HepG2 (cell line): Measurements from ENCODE around the gene CORO7. TPM values are rescaled to one million over a fixed set of nuclear protein-coding genes. Genes with fewer than 3 reads are reported as not detected.

Experiments used
- CCDC6 ChIP-seq: sonication (generic); formaldehyde crosslinking; IDR thresholded peaks from 2 replicates; pipeline ENCODE4 v1.8.1; 2022; ENCODE audit warnings: mild to moderate bottlenecking, missing genetic modification reagents, moderate library complexity
- EED ChIP-seq: sonication (generic); formaldehyde crosslinking; IDR thresholded peaks from 2 replicates; pipeline ENCODE4 v1.5.0; 2020; ENCODE audit warnings: mild to moderate bottlenecking, missing genetic modification reagents
- ETV6 ChIP-seq: sonication (generic); formaldehyde crosslinking; conservative IDR thresholded peaks from 2 replicates; pipeline ENCODE4 v1.4.0; 2020; ENCODE audit warnings: missing genetic modification reagents
- FOSL2 ChIP-seq: sonication (generic); formaldehyde crosslinking; IDR thresholded peaks from 2 replicates; pipeline ENCODE4 v1.4.0; 2020; ENCODE audit warnings: missing genetic modification reagents
- FOXC1 ChIP-seq: sonication (generic); formaldehyde crosslinking; IDR thresholded peaks from 2 replicates; pipeline ENCODE4 v1.8.0; 2022; ENCODE audit warnings: mild to moderate bottlenecking, missing genetic modification reagents, borderline replicate concordance
- HDAC1 ChIP-seq: sonication (generic); formaldehyde crosslinking; IDR thresholded peaks from 2 replicates; pipeline ENCODE4 v1.5.1; 2020; ENCODE audit warnings: mild to moderate bottlenecking, missing genetic modification reagents
- HOXD1 ChIP-seq: sonication (generic); formaldehyde crosslinking; IDR thresholded peaks from 2 replicates; pipeline ENCODE4 v1.5.0; 2020; ENCODE audit warnings: missing genetic modification reagents
- KLF12 ChIP-seq: sonication (generic); formaldehyde crosslinking; IDR thresholded peaks from 2 replicates; pipeline ENCODE4 v1.4.0; 2020; ENCODE audit warnings: missing genetic modification reagents, borderline replicate concordance
- MEIS1 ChIP-seq: sonication (generic); formaldehyde crosslinking; IDR thresholded peaks from 2 replicates; pipeline ENCODE4 v1.9.0; 2021; ENCODE audit warnings: mild to moderate bottlenecking, missing genetic modification reagents, moderate library complexity, borderline replicate concordance
- MXI1 ChIP-seq: IDR thresholded peaks from 3 replicates; pipeline ENCODE4 v1.6.1; 2012; ENCODE audit warnings: low read depth, low read length, inconsistent platforms, borderline replicate concordance
- SIX4 ChIP-seq: sonication (generic); formaldehyde crosslinking; IDR thresholded peaks from 2 replicates; pipeline ENCODE4 v1.4.0; 2020; ENCODE audit warnings: missing genetic modification reagents
- SMAD3 ChIP-seq: sonication (generic); formaldehyde crosslinking; IDR thresholded peaks from 2 replicates; pipeline ENCODE4 v1.4.0; 2020; ENCODE audit warnings: missing genetic modification reagents
- SMYD3 ChIP-seq: sonication (generic); formaldehyde crosslinking; IDR thresholded peaks from 2 replicates; pipeline ENCODE4 v1.8.1; 2023; ENCODE audit warnings: mild to moderate bottlenecking, missing genetic modification reagents
- ZBTB7A ChIP-seq: sonication (generic); formaldehyde crosslinking; IDR thresholded peaks from 2 replicates; pipeline ENCODE4 v1.8.0; 2022; ENCODE audit warnings: mild to moderate bottlenecking, missing genetic modification reagents
- ZFP62 ChIP-seq: sonication (generic); formaldehyde crosslinking; IDR thresholded peaks from 2 replicates; pipeline ENCODE4 v1.4.0; 2020; ENCODE audit warnings: missing genetic modification reagents
- ZNF512B ChIP-seq: sonication (generic); formaldehyde crosslinking; IDR thresholded peaks from 2 replicates; pipeline ENCODE4 v1.5.1; 2020; ENCODE audit warnings: missing genetic modification reagents, mild to moderate bottlenecking, borderline replicate concordance
- ZSCAN9 ChIP-seq: IDR thresholded peaks from 2 replicates; pipeline ENCODE4 v1.6.1; 2016; ENCODE audit warnings: borderline replicate concordance
- polyA plus RNA-seq, 8 experiments: library from polyadenylated mRNA; depleted of rRNA in 3 of 8; stranded (reverse) in 7 of 8; unstranded in 1 of 8; fragments of >200 nt; fragmentation: Illumina TruSeq in 4 of 8; extraction: Trizol in 4 of 8; gene quantifications; 2 replicates each; pipeline versions ENCODE4 v1.2.1 to v1.2.3, GENCODE V29; 2011 to 2016; ENCODE audit warnings: low read depth in 4 of 8, missing spikeins in 1 of 8, mixed read lengths in 1 of 8; ENCODE audit not compliant: insufficient read depth in 1 of 8
- total RNA-seq, 5 experiments: library from RNA; depleted of rRNA; stranded (reverse); fragments of >200 nt; fragmentation: Illumina TruSeq; extraction: Trizol; gene quantifications; 2 replicates each; pipeline ENCODE4 v1.2.3, GENCODE V29; 2016; ENCODE audit warnings: low read depth in 1 of 5
- TF ChIP-seq, protein P1 (sequence below): sonication (generic); formaldehyde crosslinking; IDR thresholded peaks from 2 replicates; pipeline ENCODE4 v1.4.0; 2020; ENCODE audit warnings: missing genetic modification reagents
- TF ChIP-seq, protein P2 (sequence below): sonication (generic); formaldehyde crosslinking; IDR thresholded peaks from 2 replicates; pipeline ENCODE4 v1.5.0; 2020; ENCODE audit warnings: mild to moderate bottlenecking, missing genetic modification reagents

Gene CORO7
- total and polyA plus RNA-seq, 2 of the 13 experiments (the other 11 are each of a cell fraction or from before 2014, with no cell fraction given) = 9.9 to 14.3 TPM

GRCh38 chr16:4345836-4346781 lies 70.3 kb downstream of the CORO7 start (continued):
- TF ChIP-seq SMAD3 (peak; percentile 91), HOXD1 (CRISPR knock-in tag) (peak; percentile 82; the same call in 1 of the 2 replicates), MEIS1 (CRISPR knock-in tag) (no peak), CCDC6 (CRISPR knock-in tag) (peak; percentile 36; the same call in 1 of the 2 replicates), ZFP62 (CRISPR knock-in tag) (no peak), ZBTB7A (peak; percentile 83; the same call in 1 of the 2 replicates), HDAC1 (peak; percentile 93), ZNF512B (CRISPR knock-in tag) (no peak), ZSCAN9 (CRISPR knock-in tag) (peak; percentile 83), SIX4 (CRISPR knock-in tag) (no peak), ETV6 (0 out of 2 replicates have a peak, but pooled peaks have one; percentile 32), FOSL2 (CRISPR knock-in tag) (peak; percentile 91), KLF12 (no peak), FOXC1 (CRISPR knock-in tag) (no peak), SMYD3 (CRISPR knock-in tag) (0 out of 2 replicates have a peak, but pooled peaks have one; percentile 15), EED (CRISPR knock-in tag) (no peak), MXI1 (peak; percentile 67; the same call in 2 of the 3 replicates)
- TF ChIP-seq, protein P1, sequence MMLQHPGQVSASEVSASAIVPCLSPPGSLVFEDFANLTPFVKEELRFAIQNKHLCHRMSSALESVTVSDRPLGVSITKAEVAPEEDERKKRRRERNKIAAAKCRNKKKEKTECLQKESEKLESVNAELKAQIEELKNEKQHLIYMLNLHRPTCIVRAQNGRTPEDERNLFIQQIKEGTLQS (CRISPR knock-in tag) = peak; percentile 82
- TF ChIP-seq, protein P2, sequence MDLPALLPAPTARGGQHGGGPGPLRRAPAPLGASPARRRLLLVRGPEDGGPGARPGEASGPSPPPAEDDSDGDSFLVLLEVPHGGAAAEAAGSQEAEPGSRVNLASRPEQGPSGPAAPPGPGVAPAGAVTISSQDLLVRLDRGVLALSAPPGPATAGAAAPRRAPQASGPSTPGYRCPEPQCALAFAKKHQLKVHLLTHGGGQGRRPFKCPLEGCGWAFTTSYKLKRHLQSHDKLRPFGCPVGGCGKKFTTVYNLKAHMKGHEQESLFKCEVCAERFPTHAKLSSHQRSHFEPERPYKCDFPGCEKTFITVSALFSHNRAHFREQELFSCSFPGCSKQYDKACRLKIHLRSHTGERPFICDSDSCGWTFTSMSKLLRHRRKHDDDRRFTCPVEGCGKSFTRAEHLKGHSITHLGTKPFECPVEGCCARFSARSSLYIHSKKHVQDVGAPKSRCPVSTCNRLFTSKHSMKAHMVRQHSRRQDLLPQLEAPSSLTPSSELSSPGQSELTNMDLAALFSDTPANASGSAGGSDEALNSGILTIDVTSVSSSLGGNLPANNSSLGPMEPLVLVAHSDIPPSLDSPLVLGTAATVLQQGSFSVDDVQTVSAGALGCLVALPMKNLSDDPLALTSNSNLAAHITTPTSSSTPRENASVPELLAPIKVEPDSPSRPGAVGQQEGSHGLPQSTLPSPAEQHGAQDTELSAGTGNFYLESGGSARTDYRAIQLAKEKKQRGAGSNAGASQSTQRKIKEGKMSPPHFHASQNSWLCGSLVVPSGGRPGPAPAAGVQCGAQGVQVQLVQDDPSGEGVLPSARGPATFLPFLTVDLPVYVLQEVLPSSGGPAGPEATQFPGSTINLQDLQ (CRISPR knock-in tag) = no peak
